ENCODE results near the gene ASH1L.
"Not testable (repeated sequence)": the region's sequence is repeated elsewhere in the genome, so short reads cannot be mapped to it uniquely, and the experiment has no call there.

ASH1L gene

DNA sequence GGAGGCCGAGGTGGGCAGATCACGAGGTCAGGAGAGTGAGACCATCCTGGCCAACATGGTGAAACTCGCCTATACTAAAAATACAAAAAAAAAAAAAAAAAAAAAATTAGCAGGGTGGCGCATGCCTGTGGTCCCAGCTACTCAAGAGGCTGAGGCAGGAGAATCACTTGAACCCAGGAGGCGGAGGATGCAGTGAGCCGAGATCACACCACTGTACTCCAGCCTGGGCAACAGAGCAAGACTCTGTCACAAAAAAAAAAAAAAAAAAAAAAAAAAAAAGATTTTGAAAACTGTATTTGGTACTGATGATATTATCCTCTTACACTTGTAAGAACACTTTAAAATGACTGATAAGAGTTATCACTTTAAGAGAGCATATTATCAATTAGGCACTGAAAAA, 74.2 kb downstream of the ASH1L start:
- not testable (repeated sequence) for DNase-seq

DNA sequence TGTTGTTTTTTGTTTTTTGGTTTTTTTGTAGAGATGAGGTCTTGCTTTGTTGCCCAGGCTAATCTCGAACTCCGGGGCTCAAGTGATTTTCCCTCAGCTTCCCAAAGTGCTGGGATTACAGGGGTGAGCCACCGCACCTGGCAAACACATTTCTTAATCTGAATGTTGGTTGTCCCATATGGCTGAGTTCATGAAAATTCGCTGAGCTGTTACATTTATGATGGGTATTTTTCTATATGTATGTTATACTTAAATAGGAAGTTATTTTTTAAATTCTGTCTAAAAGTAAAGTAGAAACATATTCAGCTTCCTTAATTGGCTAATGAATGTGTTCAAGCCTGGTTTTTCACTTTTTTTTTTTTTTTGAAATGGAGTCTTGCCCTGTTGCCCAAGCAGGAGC, 75.1 kb downstream of the ASH1L start:
- DNase-seq = no peak

DNA sequence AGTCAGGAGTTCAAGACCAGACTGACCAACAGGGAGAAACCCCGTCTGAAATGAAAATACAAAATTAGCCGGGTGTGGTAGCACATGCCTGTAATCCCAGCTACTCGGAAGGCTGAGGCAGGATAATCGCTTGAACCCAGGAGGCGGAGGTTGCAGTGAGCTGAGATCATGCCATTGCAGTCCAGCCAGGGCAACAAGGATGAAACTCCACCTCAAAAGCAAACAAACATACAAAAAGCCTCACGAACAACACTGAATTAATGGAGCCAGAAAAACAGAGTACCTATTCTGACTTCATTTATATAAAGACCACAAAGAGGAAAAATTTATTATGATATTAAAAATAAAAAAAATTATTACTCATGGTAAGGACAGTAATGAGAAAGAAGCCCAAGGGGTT, 75.7 kb downstream of the ASH1L start:
- not testable (repeated sequence) for DNase-seq

DNA sequence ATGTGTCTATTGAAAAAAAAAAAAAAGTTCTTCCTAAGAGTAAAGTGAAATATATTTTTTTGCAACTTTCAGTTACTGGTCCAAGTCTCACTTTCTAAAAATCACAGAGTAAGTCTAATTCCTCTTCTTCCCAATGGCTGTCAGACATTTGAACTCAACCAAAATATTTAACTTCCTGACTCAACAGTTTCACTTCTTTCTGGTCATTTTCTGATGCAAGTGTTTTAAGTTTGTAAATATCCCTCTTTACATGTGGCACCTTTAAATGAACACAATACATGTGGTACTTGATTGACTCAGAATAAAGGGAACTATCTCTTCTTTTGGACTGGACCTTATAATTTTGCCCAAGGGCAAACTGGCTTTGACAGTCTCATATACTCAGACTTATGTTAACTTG, 76.7 kb downstream of the ASH1L start:
- no peak for DNase-seq

DNA sequence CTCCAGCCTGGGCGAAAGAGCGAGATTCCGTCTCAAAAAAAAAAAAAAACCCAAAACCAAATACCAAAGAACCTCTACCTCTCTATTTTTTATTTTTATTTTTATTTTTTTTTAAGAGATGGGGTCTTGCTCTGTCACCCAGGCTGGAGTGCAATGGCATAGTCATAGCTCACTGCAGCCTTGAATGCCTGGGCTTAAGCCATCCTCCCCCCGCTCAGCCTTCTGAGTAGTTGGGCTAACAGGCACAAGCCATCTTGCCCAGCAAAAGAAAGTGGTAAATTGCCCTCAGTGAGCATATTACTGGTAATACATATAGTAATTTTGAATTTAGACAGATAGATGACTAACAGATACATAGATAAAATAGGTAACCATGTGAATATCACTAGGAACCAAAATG, 77.4 kb downstream of the ASH1L start:
- DNase-seq = no peak

DNA sequence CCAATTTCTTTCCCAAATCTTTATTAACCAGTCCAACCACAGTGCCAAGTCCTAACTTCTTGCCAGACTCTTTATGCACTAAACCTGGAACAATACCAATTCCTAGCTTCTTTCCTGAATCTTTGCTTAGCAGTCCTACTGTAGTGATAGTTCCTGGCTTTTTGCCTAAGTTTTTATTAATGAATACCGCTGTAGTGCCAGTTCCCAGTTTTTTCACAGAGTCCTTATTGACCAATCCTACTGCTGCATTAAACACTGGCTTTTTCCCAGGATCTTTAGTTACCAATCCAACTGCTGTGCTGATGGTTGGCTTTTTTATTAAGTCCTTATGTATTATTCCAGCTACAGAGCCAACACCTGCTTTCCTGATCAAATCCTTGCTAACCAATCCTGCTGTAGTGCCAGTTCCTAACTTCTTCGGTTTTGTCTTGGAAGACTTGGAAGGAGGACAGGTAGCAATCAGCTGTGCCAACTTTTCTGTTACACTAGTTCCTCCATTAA, 80.8 kb downstream of the ASH1L start:
- DNase-seq = no peak

DNA sequence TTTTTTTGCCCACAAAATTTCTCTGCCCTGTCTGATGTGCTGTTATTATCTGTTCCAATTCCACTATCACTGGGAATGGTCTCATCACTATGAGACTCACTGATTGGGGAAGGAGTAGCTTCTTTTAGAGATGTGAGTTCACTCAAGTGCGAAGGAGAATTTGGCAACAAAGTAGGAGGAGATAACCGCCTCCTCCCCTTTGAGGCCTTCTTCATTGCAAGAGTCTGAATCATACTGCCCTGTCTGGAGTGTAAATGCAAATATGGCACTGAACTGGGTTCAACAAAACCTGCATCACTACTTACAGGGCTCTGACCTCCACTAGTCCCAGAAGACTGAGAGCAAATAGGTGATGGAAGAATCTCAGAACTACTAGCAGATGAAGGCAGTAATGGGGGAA, 83.4 kb downstream of the ASH1L start:
- DNase-seq = no peak

DNA sequence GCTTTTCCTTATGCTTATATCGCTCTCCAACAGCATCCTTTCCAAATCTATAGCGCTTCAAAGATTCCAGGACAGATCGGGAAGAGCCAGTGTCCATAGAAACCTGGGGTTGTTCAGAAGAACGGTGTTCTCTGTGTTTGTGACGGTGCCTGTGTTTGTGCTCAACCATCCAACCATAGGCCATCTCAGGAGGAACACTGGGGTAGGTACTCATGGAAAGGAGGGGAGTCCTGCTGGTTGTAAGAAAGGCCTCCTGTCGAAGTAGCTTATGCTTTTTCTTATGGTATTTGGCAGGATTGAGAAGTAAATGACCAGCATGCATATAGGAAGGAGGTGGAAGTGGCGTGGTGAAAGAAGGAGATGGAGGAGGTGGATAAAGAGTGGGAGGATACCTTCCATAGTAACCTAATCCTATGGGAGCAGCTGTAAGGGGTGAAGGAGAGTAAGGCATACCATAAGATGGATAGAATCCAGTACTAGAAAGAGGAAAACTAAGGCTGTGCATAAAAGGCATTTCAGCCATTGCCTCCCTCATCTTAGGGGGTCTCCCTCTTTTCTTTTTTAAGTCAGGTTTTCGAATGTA, 84.2 kb downstream of the ASH1L start:
- no peak for DNase-seq

DNA sequence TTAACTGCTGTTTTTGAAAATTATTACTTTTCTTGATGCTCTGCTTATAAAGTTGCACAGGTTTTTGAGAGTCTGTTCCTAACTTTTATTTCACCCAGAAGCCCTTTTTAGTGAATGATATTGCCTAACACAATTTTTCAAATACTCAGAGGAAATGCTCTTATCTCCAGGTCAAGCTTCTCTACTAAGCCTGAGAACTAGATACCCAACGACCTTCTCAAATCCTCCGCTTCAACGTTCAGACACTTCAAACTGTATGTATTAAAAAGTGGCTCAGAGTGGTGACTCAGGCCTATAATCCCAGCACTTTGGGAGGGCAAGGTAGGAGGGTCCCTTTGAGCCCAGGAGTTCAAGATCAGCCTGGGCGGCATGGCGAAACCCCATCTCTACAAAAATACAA, 88.5 kb downstream of the ASH1L start:
- no peak for DNase-seq

DNA sequence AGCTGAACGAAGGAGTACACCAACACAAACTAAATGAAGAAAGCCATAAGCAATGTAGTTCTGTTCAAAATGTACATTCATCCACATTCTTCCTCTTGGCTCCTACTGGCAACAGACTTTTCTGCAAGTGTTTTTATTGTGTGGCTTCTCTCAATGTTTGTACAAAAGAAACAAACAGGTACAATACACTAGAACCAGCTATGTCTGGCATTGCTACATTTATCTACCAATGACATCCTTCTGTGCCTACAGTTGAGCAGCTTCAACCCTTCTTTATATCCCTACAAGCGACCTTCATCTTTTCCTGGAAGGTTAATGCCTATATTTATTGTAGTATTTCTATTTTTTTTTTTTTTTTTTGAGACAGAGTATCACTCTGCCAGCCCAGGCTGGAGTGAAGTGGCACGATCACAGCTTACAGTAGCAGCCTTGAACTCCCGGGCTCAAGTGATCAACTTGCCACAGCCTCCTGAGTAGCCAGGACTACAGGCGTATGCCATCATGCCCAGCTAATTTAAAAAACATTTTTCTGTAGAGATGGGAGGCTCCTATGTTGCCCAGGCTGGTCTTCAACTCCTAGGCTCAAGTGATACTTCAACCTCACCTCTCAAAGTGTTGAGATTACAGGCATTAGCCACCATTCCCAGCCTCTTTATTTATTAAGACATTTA, 89.3 kb downstream of the ASH1L start:
- no peak for DNase-seq

DNA sequence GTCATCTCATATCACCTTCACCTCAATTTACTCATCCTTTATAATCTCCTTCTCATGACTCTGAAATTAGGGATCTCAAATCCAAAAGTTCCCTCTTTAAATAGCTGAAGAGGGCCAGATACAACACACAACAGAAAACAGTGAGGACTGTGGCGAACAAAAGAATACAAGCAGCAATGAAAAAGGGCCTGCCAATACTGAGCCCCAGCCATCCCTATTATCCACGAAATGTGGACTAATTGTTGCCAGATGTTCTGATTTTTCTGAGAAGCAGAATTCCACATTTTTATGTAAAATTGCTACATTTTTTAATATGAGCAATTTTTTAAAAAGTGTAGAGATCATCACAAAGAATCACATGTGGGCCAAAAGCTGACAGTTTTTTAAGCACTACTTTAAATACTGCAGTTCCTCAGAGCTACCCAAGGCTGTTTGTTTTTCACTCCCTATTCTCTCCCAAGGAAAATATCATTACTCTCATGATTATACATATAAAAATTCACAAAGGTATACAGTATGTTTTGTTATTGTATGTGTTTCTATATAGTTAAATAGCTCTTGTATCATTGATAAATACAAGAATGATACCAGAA, 90.0 kb downstream of the ASH1L start:
- DNase-seq = no peak

DNA sequence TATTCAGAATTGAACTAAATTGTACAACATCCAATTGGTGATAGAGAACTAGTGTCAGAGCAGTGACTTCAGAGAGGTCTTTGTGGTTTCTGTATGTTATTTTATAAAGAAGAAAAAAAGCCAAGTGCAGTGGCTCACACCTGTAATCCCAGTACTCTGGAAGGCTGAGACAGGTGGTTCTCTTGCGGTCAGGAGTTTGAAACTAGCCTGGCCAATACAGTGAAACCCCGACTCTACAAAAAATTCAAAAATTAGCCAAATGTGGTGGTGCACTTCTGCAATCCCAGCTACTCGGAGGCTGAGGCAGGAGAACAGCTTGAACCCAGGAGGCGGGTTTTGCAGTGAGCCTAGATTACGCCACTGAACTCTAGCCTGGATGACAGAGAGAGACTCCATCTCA, 90.7 kb downstream of the ASH1L start:
- DNase-seq = no peak

DNA sequence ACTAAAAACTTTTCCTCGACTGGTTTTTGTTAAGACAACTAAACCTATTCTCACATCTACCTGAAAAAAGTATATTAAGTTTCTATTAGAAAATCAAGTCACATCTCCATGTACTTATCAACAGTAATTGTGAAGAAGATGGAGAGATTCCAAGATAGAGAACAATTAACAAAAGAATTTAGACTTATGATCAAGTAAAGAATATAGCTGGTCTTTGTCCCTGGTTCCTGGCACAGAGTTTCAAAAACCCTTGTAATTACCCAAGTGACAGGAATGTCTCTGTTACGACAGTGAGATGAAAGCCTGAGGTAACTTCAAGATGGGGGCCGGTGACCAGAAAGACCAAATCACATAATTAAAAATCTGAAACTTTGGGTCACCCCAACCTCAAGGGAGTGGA, 91.6 kb downstream of the ASH1L start:
- DNase-seq = no peak

DNA sequence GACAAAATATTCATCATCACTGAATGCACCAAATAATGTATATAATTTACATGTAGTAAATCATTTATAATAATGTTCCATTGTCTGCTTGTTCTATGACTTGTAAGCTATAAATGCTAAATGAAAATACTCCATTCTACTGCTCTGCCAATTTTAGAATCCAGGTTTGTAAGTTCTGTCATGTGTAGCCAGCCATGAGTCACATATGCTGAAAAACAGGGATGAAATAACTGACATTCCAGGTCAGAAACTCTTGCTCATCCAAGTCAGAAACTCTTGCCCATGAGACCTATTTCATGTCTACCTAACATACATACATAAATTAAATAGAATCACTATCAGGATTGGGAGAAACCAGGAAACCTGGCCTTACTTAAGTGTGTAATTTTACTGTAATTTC, 95.6 kb downstream of the ASH1L start:
- no peak for DNase-seq

DNA sequence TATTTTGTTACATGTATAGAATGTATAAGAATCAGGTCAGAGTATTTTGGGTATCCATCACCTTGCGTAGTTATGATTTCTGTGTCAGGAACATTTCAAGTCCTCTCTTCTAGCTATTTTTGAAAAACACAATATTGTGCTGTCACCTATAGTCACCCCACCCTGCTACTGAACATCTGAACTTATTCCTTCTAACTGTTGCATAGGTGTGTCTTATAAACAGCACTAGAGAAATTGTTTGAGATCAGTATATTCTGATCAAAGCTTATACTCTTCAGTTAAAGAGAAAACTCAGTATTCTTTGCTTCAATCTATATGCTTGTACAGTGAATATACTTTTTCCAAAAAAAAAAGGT, 96.0 kb downstream of the ASH1L start:
- DNase-seq = no peak

DNA sequence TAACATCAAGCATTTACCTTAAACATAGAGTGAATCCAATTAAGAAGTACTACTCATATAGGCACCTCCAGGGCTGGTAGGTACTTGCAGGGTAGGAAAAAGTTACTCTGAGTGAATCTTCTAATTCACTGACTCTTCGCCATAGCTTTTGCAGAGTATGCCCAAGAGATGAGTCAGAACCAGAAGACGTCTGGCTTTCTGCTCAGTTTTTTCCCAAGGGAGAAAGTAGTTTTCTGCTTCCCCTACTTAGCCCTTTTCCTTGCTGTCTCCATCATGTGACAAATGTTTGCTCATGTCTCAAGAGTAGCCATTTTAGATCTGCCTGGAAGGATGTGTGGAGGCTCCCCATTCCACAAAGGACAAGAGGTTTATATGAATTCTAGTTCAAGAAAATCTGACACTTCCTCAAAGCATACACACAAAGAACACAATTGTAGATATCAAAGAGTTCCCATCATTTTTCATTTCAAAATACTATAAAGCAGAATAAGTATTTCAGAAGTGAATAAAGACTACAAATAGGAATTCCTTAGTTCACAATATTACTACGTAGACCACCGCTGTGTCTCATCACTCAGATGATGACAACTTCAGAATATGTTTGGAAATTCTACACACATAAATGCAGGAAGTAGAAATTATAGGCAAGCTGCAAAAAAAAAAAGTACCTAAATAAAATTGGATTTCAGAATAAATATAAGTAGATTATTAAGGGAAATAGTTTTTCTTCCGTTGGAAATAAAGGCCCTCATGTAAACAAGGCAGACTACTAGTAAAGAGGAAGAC, 98.5 kb downstream of the ASH1L start:
- no peak for DNase-seq

DNA sequence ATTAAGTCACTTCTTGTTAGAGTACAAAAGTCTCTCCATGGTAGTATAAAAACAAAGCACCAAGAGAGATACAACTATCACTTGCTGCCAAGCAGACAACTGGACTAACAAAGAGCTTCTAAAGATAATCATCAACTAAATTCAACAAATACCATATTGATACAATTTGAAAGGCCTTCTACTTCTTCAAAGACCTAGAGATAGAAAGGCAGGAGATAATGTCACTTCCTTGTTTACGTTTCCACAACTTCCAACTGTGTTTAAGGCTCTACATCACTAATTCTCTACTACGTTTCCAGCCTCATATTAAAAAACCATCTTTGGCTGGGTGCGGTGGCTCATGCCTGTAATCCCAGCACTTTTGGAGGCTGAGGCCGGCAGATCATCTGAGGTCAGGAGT, 104.5 kb downstream of the ASH1L start:
- no peak for DNase-seq

DNA sequence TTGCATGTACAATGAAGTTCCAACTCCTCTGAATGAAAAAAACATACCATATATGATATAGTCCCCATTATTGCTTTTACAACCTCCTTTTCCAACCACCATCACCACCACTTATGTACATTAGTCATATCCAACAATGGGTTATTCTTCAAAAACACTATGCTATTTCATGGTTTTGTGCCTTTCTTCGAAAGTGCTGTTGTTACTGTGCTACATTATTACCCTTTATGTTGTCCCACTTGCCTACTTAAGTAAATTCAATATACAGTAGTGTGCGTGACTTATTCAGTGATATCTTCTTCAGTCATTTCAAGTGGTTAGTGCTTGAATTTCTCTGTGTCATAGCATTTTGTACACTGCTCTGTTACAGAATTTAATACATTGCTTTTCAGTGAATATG, 105.3 kb downstream of the ASH1L start:
- no peak for DNase-seq

DNA sequence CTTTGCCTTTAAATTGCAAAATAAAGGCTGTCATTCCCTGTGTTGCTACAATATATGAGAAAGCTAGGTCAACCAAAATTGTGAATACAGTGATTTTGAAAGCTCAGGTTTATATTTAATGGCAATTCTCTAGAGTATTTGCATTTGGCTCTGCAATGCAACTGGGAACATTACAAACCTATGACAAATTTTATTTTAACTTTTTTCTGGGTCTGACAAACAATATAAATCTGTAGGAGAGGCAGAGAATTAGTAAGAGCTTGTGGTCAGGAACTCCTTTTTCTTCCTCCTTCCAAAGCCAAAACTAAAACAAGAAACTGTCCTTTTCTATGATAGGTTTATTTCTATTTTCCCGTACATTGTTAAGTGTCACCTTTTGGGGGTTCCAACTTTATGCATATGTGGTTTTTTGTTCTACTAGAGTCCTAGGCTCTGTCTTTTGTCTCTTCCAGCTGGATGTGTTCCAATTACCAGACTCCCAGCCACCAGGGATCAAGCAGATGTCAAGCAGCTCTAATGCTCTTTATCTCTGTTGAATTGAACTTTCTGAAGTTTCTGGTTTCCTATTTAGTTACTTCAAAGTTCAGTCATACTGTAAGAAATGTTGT, 106.9 kb downstream of the ASH1L start:
- no peak for DNase-seq

DNA sequence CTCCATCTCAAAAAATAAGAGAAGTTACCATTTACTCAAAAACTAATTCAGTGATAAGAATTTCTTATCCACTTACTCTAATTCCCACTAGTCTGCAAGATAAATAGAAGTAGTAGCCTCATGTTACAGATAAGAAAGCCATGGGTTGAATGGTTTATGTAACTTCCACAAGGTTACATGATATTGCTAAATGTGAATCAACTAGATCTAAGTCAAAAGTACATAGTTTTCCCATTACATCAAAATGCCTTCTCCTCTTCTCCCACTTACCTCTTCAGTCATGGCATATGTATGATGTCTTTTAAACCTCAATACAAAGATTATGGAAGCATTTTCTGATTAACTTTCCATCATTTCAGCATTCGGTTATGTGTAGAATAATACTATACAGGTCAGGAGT, 108.5 kb downstream of the ASH1L start:
- DNase-seq = no peak

DNA sequence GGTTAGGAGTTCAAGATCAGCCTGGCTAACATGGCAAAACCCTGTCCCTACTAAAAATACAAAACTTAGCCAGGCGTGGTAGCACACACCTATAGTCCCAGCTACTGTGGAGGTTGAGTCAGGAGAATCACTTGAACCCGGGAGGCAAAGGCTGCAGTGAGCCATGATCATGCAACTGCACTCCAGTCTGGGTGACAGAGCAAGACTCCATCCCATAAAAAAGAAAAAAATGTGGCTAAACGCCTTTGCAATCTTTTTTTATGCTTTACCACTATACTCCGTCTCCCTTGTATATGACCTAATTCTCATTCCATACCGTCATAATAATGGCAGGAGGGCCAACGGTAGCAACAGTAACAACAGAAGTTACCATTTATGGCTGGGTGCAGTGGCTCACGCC, 109.5 kb downstream of the ASH1L start:
- no peak for DNase-seq

DNA sequence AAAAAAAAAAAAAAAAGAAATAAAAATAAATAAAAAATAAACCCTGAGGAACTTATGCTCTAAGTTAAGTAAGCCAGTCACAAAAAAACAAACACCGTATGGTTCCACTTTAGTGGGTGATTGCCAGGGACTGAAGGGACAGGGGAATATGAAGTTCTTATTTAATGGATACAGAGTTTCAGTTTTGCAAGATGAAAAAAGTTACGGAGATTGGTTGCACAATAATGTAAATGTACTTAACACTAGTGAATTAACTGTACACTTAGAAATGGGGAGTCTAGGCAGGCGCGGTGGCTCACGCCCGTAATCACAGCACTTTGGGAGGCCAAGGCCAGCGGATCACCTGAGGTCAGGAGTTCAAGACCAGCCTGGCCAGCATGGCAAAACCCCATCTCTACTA, 111.4 kb downstream of the ASH1L start:
- no peak for DNase-seq

DNA sequence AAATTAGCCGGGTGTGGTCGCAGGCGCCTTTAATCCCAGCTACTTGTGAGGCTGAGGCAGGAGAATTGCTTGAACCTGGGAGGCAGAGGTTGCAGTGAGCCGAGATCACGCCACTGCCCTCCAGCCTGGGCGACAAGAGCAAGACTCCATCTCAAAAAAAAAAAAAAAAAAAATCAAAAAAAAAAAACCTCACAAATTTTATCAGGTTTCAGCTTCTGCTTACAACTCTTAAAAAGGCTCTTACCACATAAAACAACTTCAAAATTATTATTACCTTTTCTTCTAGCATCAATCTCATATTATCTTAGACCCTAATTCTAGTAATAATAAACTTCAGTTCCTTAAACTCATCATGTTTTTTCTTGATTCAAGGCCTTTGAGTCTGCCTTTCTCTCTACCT, 120.2 kb downstream of the ASH1L start:
- not testable (repeated sequence) for DNase-seq

DNA sequence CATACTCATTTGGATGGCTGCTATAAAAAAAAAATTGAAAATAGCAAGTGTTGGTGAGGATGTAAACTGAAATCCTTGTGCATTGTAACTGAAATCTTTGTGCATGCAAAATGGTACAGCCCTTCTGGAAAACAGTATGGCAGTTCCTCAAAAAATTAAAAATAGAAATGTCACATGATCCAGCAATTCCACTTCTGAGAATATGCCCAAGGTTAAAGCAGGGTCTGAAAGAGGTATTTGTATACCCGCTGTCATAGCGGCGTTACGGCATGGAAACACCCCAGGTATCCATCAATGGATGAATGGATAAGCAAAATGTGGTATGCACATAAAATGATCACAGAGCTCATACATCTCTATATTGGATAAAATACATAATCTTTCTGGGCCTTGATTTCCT, 125.2 kb downstream of the ASH1L start:
- no peak for DNase-seq

Measured in stimulated activated CD4-positive, alpha-beta T cell treated with anti-CD3 and anti-CD28 coated beads, Interleukin-4, amount 100 ng/mL, for 4 hours (primary cell).